ENCODE data around the gene TTLL11. TPM values are rescaled to one million over a fixed set of nuclear protein-coding genes. Genes with fewer than 3 reads are reported as not detected.
A peak's percentile ranks its signal among the peaks of the same experiment; 100 is the strongest.

TTLL11 gene
- total RNA-seq, 2 experiments from 2014 or later = 2.6 to 3.3 TPM

- POLR2A ChIA-PET = no interaction called here
- H3K4me3 Mint-ChIP-seq = no peak overlapping the region
- ATAC-seq (no peak), DNase-seq (no peak)
- CTCF ChIA-PET = interaction anchor here (1.0 kb wide), 1 partner anchor 10 kb away, joined by 3 read pairs; no protein-coding TSS in a partner anchor
- no peaks in the 10 kb centered on the region for H3K4me1 Mint-ChIP-seq (ENCODE audit: low read depth)
- H3K27me3 Mint-ChIP-seq (ENCODE audit: low read depth) = no peaks in the 10 kb centered on the region
- no peak overlapping the region for H3K27ac Mint-ChIP-seq
- no peaks in the 10 kb centered on the region for H3K36me3 Mint-ChIP-seq (ENCODE audit: low read depth)
- H3K9me3 Mint-ChIP-seq (ENCODE audit: insufficient read depth) = peaks cover 11% of the 10 kb centered on the region
Measured at GRCh38 chr9:121851641-121852091, 241.4 kb downstream of the TTLL11 start.

- H3K27me3 Mint-ChIP-seq (ENCODE audit: low read depth) = no peaks in the 10 kb centered on the region
- ATAC-seq = no peak
- POLR2A ChIA-PET = no interaction called here
- H3K36me3 Mint-ChIP-seq (ENCODE audit: low read depth) = no peaks in the 10 kb centered on the region
- no peak for DNase-seq
- no peak overlapping the region for H3K4me3 Mint-ChIP-seq
- no peaks in the 10 kb centered on the region for H3K4me1 Mint-ChIP-seq (ENCODE audit: low read depth)
- CTCF ChIA-PET = no interaction called here
- peaks cover 11% of the 10 kb centered on the region for H3K9me3 Mint-ChIP-seq (ENCODE audit: insufficient read depth)
- H3K27ac Mint-ChIP-seq = no peak overlapping the region
Measured at GRCh38 chr9:121850366-121850765, 242.7 kb downstream of the TTLL11 start.

GRCh38 chr9:121849554-121849953 is 243.6 kb downstream of the TTLL11 start:
- DNase-seq (no peak), ATAC-seq (no peak)
- H3K27me3 Mint-ChIP-seq (ENCODE audit: low read depth) = peaks cover 7% of the 10 kb centered on the region
- H3K9me3 Mint-ChIP-seq (ENCODE audit: insufficient read depth) = peaks cover 14% of the 10 kb centered on the region
- ChIA-PET CTCF (no interaction called here), POLR2A (no interaction called here)
- no peaks in the 10 kb centered on the region for H3K36me3 Mint-ChIP-seq (ENCODE audit: low read depth)
- no peak overlapping the region for H3K27ac Mint-ChIP-seq
- no peak overlapping the region for H3K4me3 Mint-ChIP-seq
- H3K4me1 Mint-ChIP-seq (ENCODE audit: low read depth) = no peaks in the 10 kb centered on the region

GRCh38 chr9:121844562-121844961 is 248.5 kb downstream of the TTLL11 start:
- H3K27ac Mint-ChIP-seq = no peak overlapping the region
- H3K4me1 Mint-ChIP-seq (ENCODE audit: low read depth) = peaks cover 17% of the 10 kb centered on the region
- ChIA-PET CTCF (no interaction called here), POLR2A (no interaction called here)
- H3K9me3 Mint-ChIP-seq (ENCODE audit: insufficient read depth) = peaks cover 18% of the 10 kb centered on the region
- no peak for ATAC-seq
- peaks cover 13% of the 10 kb centered on the region for H3K27me3 Mint-ChIP-seq (ENCODE audit: low read depth)
- no peak for DNase-seq
- H3K4me3 Mint-ChIP-seq = no peak overlapping the region
- H3K36me3 Mint-ChIP-seq (ENCODE audit: low read depth) = no peaks in the 10 kb centered on the region

GRCh38 chr9:121844098-121844497 is 249.0 kb downstream of the TTLL11 start:
- Mint-ChIP-seq H3K27me3 (ENCODE audit: low read depth) (peaks cover 13% of the 10 kb centered on the region), H3K27ac (no peak overlapping the region), H3K4me3 (no peak overlapping the region), H3K9me3 (ENCODE audit: insufficient read depth) (peaks cover 15% of the 10 kb centered on the region), H3K36me3 (ENCODE audit: low read depth) (no peaks in the 10 kb centered on the region), H3K4me1 (ENCODE audit: low read depth) (peaks cover 17% of the 10 kb centered on the region)
- POLR2A ChIA-PET = no interaction called here
- CTCF ChIA-PET = no interaction called here
- DNase-seq (no peak), ATAC-seq (no peak)

- H3K4me1 Mint-ChIP-seq (ENCODE audit: low read depth) = peaks cover 17% of the 10 kb centered on the region
- H3K27me3 Mint-ChIP-seq (ENCODE audit: low read depth) = peaks cover 13% of the 10 kb centered on the region
- DNase-seq (no peak), ATAC-seq (no peak)
- H3K36me3 Mint-ChIP-seq (ENCODE audit: low read depth) = no peaks in the 10 kb centered on the region
- CTCF ChIA-PET = no interaction called here
- no peak overlapping the region for H3K4me3 Mint-ChIP-seq
- POLR2A ChIA-PET = no interaction called here
- H3K27ac Mint-ChIP-seq = no peak overlapping the region
- peaks cover 7% of the 10 kb centered on the region for H3K9me3 Mint-ChIP-seq (ENCODE audit: insufficient read depth)
Measured at GRCh38 chr9:121842612-121842978, 250.5 kb downstream of the TTLL11 start.

- peaks cover 13% of the 10 kb centered on the region for H3K27me3 Mint-ChIP-seq (ENCODE audit: low read depth)
- H3K9me3 Mint-ChIP-seq (ENCODE audit: insufficient read depth) = peaks cover 7% of the 10 kb centered on the region
- DNase-seq (no peak), ATAC-seq (no peak)
- CTCF ChIA-PET = no interaction called here
- POLR2A ChIA-PET = interaction anchor here (1.4 kb wide), 1 partner anchor 94 kb away, joined by 3 read pairs; no protein-coding TSS in a partner anchor
- H3K4me1 Mint-ChIP-seq (ENCODE audit: low read depth) = peaks cover 17% of the 10 kb centered on the region
- no peaks in the 10 kb centered on the region for H3K36me3 Mint-ChIP-seq (ENCODE audit: low read depth)
- no peak overlapping the region for H3K27ac Mint-ChIP-seq
- no peak overlapping the region for H3K4me3 Mint-ChIP-seq
Measured at GRCh38 chr9:121841771-121842611, 251.1 kb downstream of the TTLL11 start.

GRCh38 chr9:121840838-121841760 is 252.0 kb downstream of the TTLL11 start:
- no peaks in the 10 kb centered on the region for H3K36me3 Mint-ChIP-seq (ENCODE audit: low read depth)
- peaks cover 13% of the 10 kb centered on the region for H3K27me3 Mint-ChIP-seq (ENCODE audit: low read depth)
- peaks cover 17% of the 10 kb centered on the region for H3K4me1 Mint-ChIP-seq (ENCODE audit: low read depth)
- ChIA-PET POLR2A (interaction anchor here (1.4 kb wide), 1 partner anchor 93 kb away, joined by 3 read pairs; no protein-coding TSS in a partner anchor), CTCF (interaction anchor here (1.7 kb wide), 1 partner anchor 157 kb away, joined by 4 read pairs; no protein-coding TSS in a partner anchor)
- no peak overlapping the region for H3K4me3 Mint-ChIP-seq
- DNase-seq (no peak), ATAC-seq (peak; percentile 42)
- no peak overlapping the region for H3K27ac Mint-ChIP-seq
- peaks cover 7% of the 10 kb centered on the region for H3K9me3 Mint-ChIP-seq (ENCODE audit: insufficient read depth)

GRCh38 chr9:121839726-121840500 is 253.2 kb downstream of the TTLL11 start:
- Mint-ChIP-seq H3K27ac (no peak overlapping the region), H3K36me3 (ENCODE audit: low read depth) (no peaks in the 10 kb centered on the region), H3K4me1 (ENCODE audit: low read depth) (peaks cover 17% of the 10 kb centered on the region), H3K4me3 (no peak overlapping the region), H3K9me3 (ENCODE audit: insufficient read depth) (peaks cover 7% of the 10 kb centered on the region), H3K27me3 (ENCODE audit: low read depth) (peaks cover 10% of the 10 kb centered on the region)
- ChIA-PET POLR2A (no interaction called here), CTCF (interaction anchor here (1.7 kb wide), 1 partner anchor 156 kb away, joined by 4 read pairs; no protein-coding TSS in a partner anchor)
- peak; percentile 17 for ATAC-seq
- DNase-seq = no peak

GRCh38 chr9:121838746-121839669 is 254.1 kb downstream of the TTLL11 start:
- no peaks in the 10 kb centered on the region for H3K9me3 Mint-ChIP-seq (ENCODE audit: insufficient read depth)
- POLR2A ChIA-PET = no interaction called here
- H3K4me3 Mint-ChIP-seq = no peak overlapping the region
- ATAC-seq = no peak
- no peaks in the 10 kb centered on the region for H3K36me3 Mint-ChIP-seq (ENCODE audit: low read depth)
- CTCF ChIA-PET = no interaction called here
- peaks cover 17% of the 10 kb centered on the region for H3K4me1 Mint-ChIP-seq (ENCODE audit: low read depth)
- H3K27me3 Mint-ChIP-seq (ENCODE audit: low read depth) = peaks cover 2% of the 10 kb centered on the region
- no peak for DNase-seq
- H3K27ac Mint-ChIP-seq = no peak overlapping the region
